Vagina (tissue), 2 donors: ENCODE data around the gene MED17. TPM values are rescaled to one million over a fixed set of nuclear protein-coding genes. Genes with fewer than 3 reads are reported as not detected.

Experiments
- DNase-seq, 2 donors: peaks; one replicate each; pipeline ENCODE4 v3.0.0-alpha.2; 2017; ENCODE audit errors: extremely low spot score in 2 of 2
- H3K27ac ChIP-seq: fragments of 200-600 bp; sonication (generic); one replicate; pipeline ENCODE4 v1.5.1; 2019
- H3K27me3 ChIP-seq: fragments of 200-600 bp; sonication (generic); one replicate; pipeline ENCODE4 v1.5.1; 2019
- H3K36me3 ChIP-seq, 2 donors: fragments of 200-600 bp; sonication (generic); one replicate each; pipeline ENCODE4 v1.5.1; 2017 to 2019
- H3K4me1 ChIP-seq: fragments of 200-600 bp; sonication (generic); one replicate; pipeline ENCODE4 v1.5.1; 2019
- H3K4me3 ChIP-seq, 2 donors: fragments of 200-600 bp; sonication (generic); 1 replicate in 1 of 2; 2 replicates in 1 of 2; pipeline ENCODE4 v1.5.1; 2016 to 2019
- H3K9me3 ChIP-seq: fragments of 200-600 bp; sonication (generic); one replicate; pipeline ENCODE4 v1.5.1; 2019
- CTCF ChIP-seq, 3 experiments: fragments of 450-650 bp in 2 of 3; fragments of 200-600 bp in 1 of 3; sonication (generic) in 1 of 3; IDR thresholded peaks; one replicate each; pipeline ENCODE4 v1.5.1; 2017 to 2019; ENCODE audit warnings: antibody characterized with exemption in 3 of 3, mild to moderate bottlenecking in 2 of 3, moderate library complexity in 2 of 3
- POLR2A ChIP-seq, 2 donors: fragments of 450-650 bp; IDR thresholded peaks; one replicate each; pipeline ENCODE4 v1.6.1; 2017; ENCODE audit warnings: antibody characterized with exemption in 2 of 2, mild to moderate bottlenecking in 2 of 2, moderate library complexity in 2 of 2
- POLR2AphosphoS5 ChIP-seq, 2 donors: sonication (generic); formaldehyde crosslinking; IDR thresholded peaks; one replicate each; pipeline ENCODE4 v1.9.0; 2017; ENCODE audit warnings: antibody characterized with exemption in 2 of 2, mild to moderate bottlenecking in 2 of 2, low read depth in 1 of 2; ENCODE audit not compliant: insufficient read depth in 1 of 2
- intact Hi-C: fragments of 100-400 bp; cut with DNase I; formaldehyde crosslinking; loops from one replicate; pipeline ENCODE4 v1.15.1; 2023
- small RNA-seq: library from RNA; depleted of rRNA; stranded (forward); fragments of <200 nt; gene quantifications from one replicate; pipeline ENCODE3, GENCODE V24; 2016
- total RNA-seq: library from RNA; depleted of rRNA; stranded (reverse); fragments of >200 nt; gene quantifications from one replicate; pipeline ENCODE4 v1.2.3, GENCODE V29; 2016

MED17 gene
- total RNA-seq, 1 donor from 2014 or later = 29.0 TPM

- DNase-seq = peak; percentile 72 to 84
- no peaks in the 10 kb centered on the region for H3K27me3 ChIP-seq
- H3K9me3 ChIP-seq = no peaks in the 10 kb centered on the region
- H3K27ac ChIP-seq = no peak overlapping the region
- TF ChIP-seq POLR2AphosphoS5 (IDR thresholded peaks at IDR 0.05; ENCODE audit: insufficient read depth in 1 of 2, low read depth in 1 of 2) (no peak), CTCF (IDR thresholded peaks at IDR 0.05) (no peak), POLR2A (IDR thresholded peaks at IDR 0.05) (no peak)
- H3K36me3 ChIP-seq = no peaks in the 10 kb centered on the region
- H3K4me3 ChIP-seq = no peak overlapping the region
- H3K4me1 ChIP-seq = peaks cover 14% of the 10 kb centered on the region
- intact Hi-C loops = no loop called here
Measured at GRCh38 chr11:93852242-93852641, 68.2 kb downstream of the MED17 start.

GRCh38 chr11:93857413-93858120 lies 73.5 kb downstream of the MED17 start:
- TF ChIP-seq POLR2A (IDR thresholded peaks at IDR 0.05) = no peak
- TF ChIP-seq POLR2AphosphoS5 (IDR thresholded peaks at IDR 0.05; ENCODE audit: insufficient read depth in 1 of 2, low read depth in 1 of 2) = no peak
- TF ChIP-seq CTCF (IDR thresholded peaks at IDR 0.05) = no peak
- Histone ChIP-seq H3K9me3 (no peaks in the 10 kb centered on the region), H3K27ac (no peak overlapping the region), H3K36me3 (no peaks in the 10 kb centered on the region), H3K4me1 (no peaks in the 10 kb centered on the region), H3K27me3 (no peaks in the 10 kb centered on the region), H3K4me3 (no peak overlapping the region)
- intact Hi-C loops = no loop called here
- DNase-seq = no peak

- no peak for DNase-seq
- Histone ChIP-seq H3K4me1 (no peaks in the 10 kb centered on the region), H3K36me3 (no peaks in the 10 kb centered on the region), H3K27ac (no peak overlapping the region), H3K4me3 (no peak overlapping the region), H3K9me3 (no peaks in the 10 kb centered on the region), H3K27me3 (no peaks in the 10 kb centered on the region)
- intact Hi-C loops = no loop called here
- TF ChIP-seq POLR2A (IDR thresholded peaks at IDR 0.05) = no peak
- no peak for TF ChIP-seq CTCF (IDR thresholded peaks at IDR 0.05)
- TF ChIP-seq POLR2AphosphoS5 (IDR thresholded peaks at IDR 0.05; ENCODE audit: insufficient read depth in 1 of 2, low read depth in 1 of 2) = no peak
Measured at GRCh38 chr11:93858121-93858775, 74.2 kb downstream of the MED17 start.

- no peak overlapping the region for H3K27ac ChIP-seq
- H3K36me3 ChIP-seq = no peaks in the 10 kb centered on the region
- intact Hi-C loops = no loop called here
- no peaks in the 10 kb centered on the region for H3K4me1 ChIP-seq
- no peaks in the 10 kb centered on the region for H3K27me3 ChIP-seq
- TF ChIP-seq POLR2AphosphoS5 (IDR thresholded peaks at IDR 0.05; ENCODE audit: insufficient read depth in 1 of 2, low read depth in 1 of 2) (no peak), CTCF (IDR thresholded peaks at IDR 0.05) (no peak), POLR2A (IDR thresholded peaks at IDR 0.05) (no peak)
- no peaks in the 10 kb centered on the region for H3K9me3 ChIP-seq
- H3K4me3 ChIP-seq = no peak overlapping the region
- no peak for DNase-seq
Measured at GRCh38 chr11:93861808-93862207, 77.7 kb downstream of the MED17 start.

Small RNAs within 50 kb of the gene (small RNA-seq; reads per million reads assigned to genes)
- gene RF00019 (not detected), gene SNORA40 (not detected)

Other genes with a start within 250 kb of the MED17 start
- 9.6 TPM for gene SMCO4, start 240.9 kb upstream of the MED17 start, total RNA-seq
- 12.8 TPM for gene CEP295, start 122.6 kb upstream of the MED17 start, total RNA-seq
- gene TAF1D, start 42.8 kb upstream of the MED17 start, total RNA-seq = 148 TPM
- 19.4 TPM for gene C11orf54, start 42.6 kb upstream of the MED17 start, total RNA-seq
- not detected for gene VSTM5, start 66.3 kb downstream of the MED17 start, total RNA-seq
- gene HEPHL1, start 237.1 kb downstream of the MED17 start, total RNA-seq = 1.7 TPM